HCT116 (cell line): ENCODE results near the gene NPM3. TPM values are rescaled to one million over a fixed set of nuclear protein-coding genes. Genes with fewer than 3 reads are reported as not detected.

Source experiments
- ATAC-seq: fragments of 200-7000 bp; cut with Tn5 transposase; 2 replicates; pipeline ENCODE4 v1.9.1; 2020; ENCODE audit warnings: mild to moderate bottlenecking, moderate library complexity
- BruUV-seq: library from RNA; stranded (reverse); fragments of 400-500 nt; replicated peaks from 2 replicates; lab custom pipeline; 2021; lab: Mats Ljungman, UMichigan
- CTCF ChIA-PET: fragments of 300-600 bp; sonication (Branson Sonifier 250); formaldehyde crosslinking; loops from one replicate; lab custom pipeline; 2021; ENCODE audit warnings: antibody characterized with exemption; lab: Charles Lee
- POLR2A ChIA-PET: fragments of 300-600, 350-600 bp; sonication (Branson Sonifier 250); formaldehyde crosslinking; loops from one replicate; lab custom pipeline; 2021; ENCODE audit warnings: antibody characterized with exemption; lab: Charles Lee
- RAD21 ChIA-PET, 2 experiments: fragments of 300-600 bp; sonication (Branson Sonifier 250); formaldehyde crosslinking; loops; one replicate each; lab custom pipeline; 2023; ENCODE audit warnings: low total read pairs in 2 of 2; ENCODE audit not compliant: uncharacterized antibody in 2 of 2, unreplicated experiment in 2 of 2, low non-redundant PET in 1 of 2; lab: Charles Lee
- DNase-seq: peaks from one replicate; pipeline ENCODE4 v3.0.0-alpha.2; 2010; ENCODE audit warnings: low read depth, low spot score
- H2AFZ ChIP-seq: fragments of 200-600 bp; shearing (Covaris generic), sonication (generic); 2 replicates; pipeline ENCODE4 v1.6.1; 2017; ENCODE audit warnings: low read depth, mixed run types, mixed read lengths, antibody characterized with exemption, low read length; ENCODE audit not compliant: poor library complexity, severe bottlenecking
- H3K27ac ChIP-seq: 2 replicates; pipeline ENCODE4 v1.5.1; 2012; ENCODE audit warnings: low read depth, low read length
- H3K27me3 ChIP-seq: fragments of 200-600 bp; sonication (generic); 2 replicates; pipeline ENCODE4 v1.6.1; 2016; ENCODE audit warnings: mixed run types, low read length, mixed read lengths; ENCODE audit not compliant: insufficient read depth
- H3K36me3 ChIP-seq, 2 experiments: fragments of 200-500 bp in 1 of 2; fragments of 200-600 bp in 1 of 2; sonication (Bioruptor generic) in 1 of 2; sonication (generic) in 1 of 2; 2 replicates each; pipeline versions ENCODE4 v1.5.1 to v1.6.1; 2014 to 2016; ENCODE audit warnings: low read length in 2 of 2, inconsistent platforms in 1 of 2, mixed read lengths in 1 of 2, mixed run types in 1 of 2; ENCODE audit not compliant: insufficient read depth in 2 of 2, control insufficient read depth in 1 of 2
- H3K4me1 ChIP-seq, 2 experiments: fragments of 200-600 bp in 1 of 2; sonication (generic) in 1 of 2; 2 replicates each; pipeline versions ENCODE4 v1.5.1 to v1.6.1; 2012 to 2017; ENCODE audit warnings: low read length in 2 of 2, inconsistent platforms in 1 of 2, mild to moderate bottlenecking in 1 of 2, mixed read lengths in 1 of 2, mixed run types in 1 of 2, moderate library complexity in 1 of 2; ENCODE audit not compliant: insufficient read depth in 2 of 2, control insufficient read depth in 1 of 2
- H3K4me2 ChIP-seq: fragments of 200-600 bp; sonication (generic); 2 replicates; pipeline ENCODE4 v1.6.1; 2017; ENCODE audit warnings: mixed run types, low read length, mixed read lengths
- H3K4me3 ChIP-seq, 2 experiments: fragments of 200-600 bp in 1 of 2; sonication (generic) in 1 of 2; replicated peaks in 1 of 2; 2 replicates each; pipeline ENCODE4 v1.5.1; 2011 to 2016; ENCODE audit warnings: low read length in 2 of 2, control low read depth in 1 of 2, low read depth in 1 of 2, mild to moderate bottlenecking in 1 of 2, mixed read lengths in 1 of 2, mixed run types in 1 of 2
- H3K79me2 ChIP-seq: fragments of 200-600 bp; sonication (generic); 2 replicates; pipeline ENCODE4 v1.6.1; 2017; ENCODE audit warnings: mild to moderate bottlenecking, mixed run types, low read length, moderate library complexity, mixed read lengths; ENCODE audit not compliant: insufficient read depth
- H3K9ac ChIP-seq: fragments of 200-600 bp; sonication (generic); 2 replicates; pipeline ENCODE4 v1.6.1; 2016; ENCODE audit warnings: low read length, mixed read lengths
- H3K9me2 ChIP-seq: fragments of 200-600 bp; sonication (generic), shearing (Covaris generic); 2 replicates; pipeline ENCODE4 v1.6.1; 2017; ENCODE audit warnings: mixed run types, mild to moderate bottlenecking, moderate library complexity; ENCODE audit not compliant: insufficient read depth
- H3K9me3 ChIP-seq, 2 experiments: fragments of 200-500 bp in 1 of 2; fragments of 200-600 bp in 1 of 2; sonication (Bioruptor generic) in 1 of 2; sonication (generic) in 1 of 2; 2 replicates each; pipeline ENCODE4 v1.6.1; 2014 to 2017; ENCODE audit warnings: low read length in 2 of 2, mixed read lengths in 2 of 2, inconsistent platforms in 1 of 2, low read depth in 1 of 2, mild to moderate bottlenecking in 1 of 2, mixed run types in 1 of 2, moderate library complexity in 1 of 2; ENCODE audit not compliant: control insufficient read depth in 1 of 2, insufficient read depth in 1 of 2
- H4K20me1 ChIP-seq: fragments of 200-600 bp; sonication (generic), shearing (Covaris generic); 2 replicates; pipeline ENCODE4 v1.6.1; 2017; ENCODE audit warnings: mixed run types, mild to moderate bottlenecking, moderate library complexity; ENCODE audit not compliant: insufficient read depth
- ATF3 ChIP-seq: IDR thresholded peaks from 2 replicates; pipeline ENCODE4 v1.6.1; 2012
- CBX3 ChIP-seq: IDR thresholded peaks from 2 replicates; pipeline ENCODE4 v1.6.1; 2012; ENCODE audit warnings: low read depth
- ELF1 ChIP-seq: IDR thresholded peaks from 2 replicates; pipeline ENCODE4 v1.6.1; 2012; ENCODE audit warnings: low read depth, borderline replicate concordance
- EZH2 ChIP-seq: fragments of 200-600 bp; sonication (generic); IDR thresholded peaks from 2 replicates; pipeline ENCODE4 v1.6.1; 2017; ENCODE audit warnings: antibody characterized with exemption, mixed run types
- EZH2phosphoT487 ChIP-seq: fragments of 200-600 bp; IDR thresholded peaks from 2 replicates; pipeline ENCODE4 v1.6.1; 2018; ENCODE audit warnings: antibody characterized with exemption, borderline replicate concordance
- RAD21 ChIP-seq: IDR thresholded peaks from 2 replicates; pipeline ENCODE4 v1.6.1; 2012; ENCODE audit warnings: low read depth, mild to moderate bottlenecking
- REST ChIP-seq: IDR thresholded peaks from 2 replicates; pipeline ENCODE4 v1.6.1; 2012; ENCODE audit warnings: low read depth
- SIN3A ChIP-seq: IDR thresholded peaks from 2 replicates; pipeline ENCODE4 v1.6.1; 2012; ENCODE audit warnings: low read depth
- ZBTB33 ChIP-seq: IDR thresholded peaks from 2 replicates; pipeline ENCODE4 v1.6.1; 2011; ENCODE audit warnings: mild to moderate bottlenecking, low read length, moderate library complexity; ENCODE audit not compliant: insufficient replicate concordance; ENCODE audit errors: extremely low read depth
- ZFX ChIP-seq: fragments of 450-650 bp; IDR thresholded peaks from 2 replicates; pipeline ENCODE4 v1.6.1; 2017
- ZNF274 ChIP-seq: fragments of 200-500 bp; sonication (Bioruptor generic); IDR thresholded peaks from 2 replicates; pipeline ENCODE4 v1.6.1; 2014; ENCODE audit warnings: mild to moderate bottlenecking, low read depth, low read length, inconsistent platforms
- intact Hi-C: fragments of 100-400 bp; cut with micrococcal nuclease; formaldehyde crosslinking; loops from 2 replicates; pipeline ENCODE4 v1.10.0; 2022
- total RNA-seq: library from RNA; stranded (reverse); gene quantifications from one replicate; pipeline ENCODE4 v1.2.1, GENCODE V29; 2021; ENCODE audit not compliant: unreplicated experiment

Gene NPM3
- total RNA-seq, 1 experiment from 2014 or later: 267 TPM

GRCh38 chr10:101774589-101775272, 8.5 kb downstream of the NPM3 start:
- ATAC-seq (no peak), DNase-seq (no peak)
- POLR2A ChIA-PET: no interaction called here
- Histone ChIP-seq H3K4me2 (no peak overlapping the region), H4K20me1 (no peaks in the 10 kb centered on the region; the same call in 1 of the 2 replicates), H3K27me3 (no peaks in the 10 kb centered on the region), H3K9ac (no peak overlapping the region), H3K9me2 (no peaks in the 10 kb centered on the region), H3K4me3 (no peak overlapping the region), H3K4me1 (peaks cover 0 to 4% of the 10 kb centered on the region in 2 experiments; a peak in 2 of 4 replicates), H2AFZ (no peak overlapping the region), H3K9me3 (no peaks in the 10 kb centered on the region), H3K27ac (no peak overlapping the region), H3K36me3 (peaks cover 0 to 13% of the 10 kb centered on the region in 2 experiments; a peak in 1 of 4 replicates), H3K79me2 (peaks cover 9% of the 10 kb centered on the region; the same call in 1 of the 2 replicates)
- intact Hi-C loops: no loop called here
- TF ChIP-seq EZH2 (no peak), EZH2phosphoT487 (no peak), CBX3 (no peak), RAD21 (no peak), ELF1 (no peak)
- CTCF ChIA-PET: no interaction called here
- RAD21 ChIA-PET: no interaction called here
- no TSS peak for BruUV-seq

GRCh38 chr10:101773923-101774588, 9.2 kb downstream of the NPM3 start:
- Histone ChIP-seq H3K9me2 (no peaks in the 10 kb centered on the region), H3K79me2 (peaks cover 4% of the 10 kb centered on the region; the same call in 1 of the 2 replicates), H3K9ac (no peak overlapping the region), H3K4me2 (no peak overlapping the region), H4K20me1 (no peaks in the 10 kb centered on the region; the same call in 1 of the 2 replicates), H2AFZ (no peak overlapping the region), H3K4me3 (no peak overlapping the region), H3K36me3 (peaks cover 0 to 6% of the 10 kb centered on the region in 2 experiments; a peak in 1 of 4 replicates), H3K27ac (no peak overlapping the region), H3K9me3 (no peaks in the 10 kb centered on the region), H3K27me3 (no peaks in the 10 kb centered on the region), H3K4me1 (no peaks in the 10 kb centered on the region)
- BruUV-seq: no TSS peak
- TF ChIP-seq ATF3 (no peak), SIN3A (no peak), EZH2phosphoT487 (no peak), ZNF274 (no peak), RAD21 (no peak), ZBTB33 (no peak), REST (no peak), ZFX (no peak)
- ChIA-PET POLR2A (interaction anchor here (1.7 kb wide), 1 partner anchor 10 kb away, joined by 5 read pairs; the partner anchor contains the start of gene NPM3), RAD21 (no interaction called here), CTCF (interaction anchor here (0.5 to 3.6 kb wide), 3 partner anchors 8 to 1143 kb away, joined by 3 to 22 read pairs (median 10); no protein-coding TSS in a partner anchor)
- DNase-seq (no peak), ATAC-seq (no peak)
- intact Hi-C loops: no loop called here
